GM19463 (cell line): ENCODE data around the gene POTEM.
"Not testable (repeated sequence)": the region's sequence is repeated elsewhere in the genome, so short reads cannot be mapped to it uniquely, and the experiment has no call there.

ENCODE experiments used
- ATAC-seq: cut with Tn5 transposase; IDR thresholded peaks from one replicate; pipeline ENCODE4 v1.9.1; 2021; ENCODE audit warnings: mild to moderate bottlenecking, moderate library complexity; ENCODE audit not compliant: unreplicated experiment

Gene POTEM

GRCh38 chr14:19036811-19037382 lies 69.7 kb downstream of the POTEM start:
- ATAC-seq, result not testable (repeated sequence)

GRCh38 chr14:19038060-19038664 lies 70.9 kb downstream of the POTEM start:
- ATAC-seq, result not testable (repeated sequence)

GRCh38 chr14:19038785-19039184 lies 71.6 kb downstream of the POTEM start:
- ATAC-seq, result not testable (repeated sequence)

- ATAC-seq, result not testable (repeated sequence)
Measured at GRCh38 chr14:19043384-19043783, 76.2 kb downstream of the POTEM start.
